ELR (cell line): ENCODE measurements around the gene RAB40B.
A peak's percentile ranks its signal among the peaks of the same experiment; 100 is the strongest.

Source experiments
- DNase-seq: peaks from one replicate; pipeline ENCODE4 v3.0.0-alpha.2; 2015; ENCODE audit warnings: low read depth

The RAB40B gene

GRCh38 chr17:82649501-82650261 is 48.8 kb downstream of the RAB40B start:
- no peak for DNase-seq

DNA sequence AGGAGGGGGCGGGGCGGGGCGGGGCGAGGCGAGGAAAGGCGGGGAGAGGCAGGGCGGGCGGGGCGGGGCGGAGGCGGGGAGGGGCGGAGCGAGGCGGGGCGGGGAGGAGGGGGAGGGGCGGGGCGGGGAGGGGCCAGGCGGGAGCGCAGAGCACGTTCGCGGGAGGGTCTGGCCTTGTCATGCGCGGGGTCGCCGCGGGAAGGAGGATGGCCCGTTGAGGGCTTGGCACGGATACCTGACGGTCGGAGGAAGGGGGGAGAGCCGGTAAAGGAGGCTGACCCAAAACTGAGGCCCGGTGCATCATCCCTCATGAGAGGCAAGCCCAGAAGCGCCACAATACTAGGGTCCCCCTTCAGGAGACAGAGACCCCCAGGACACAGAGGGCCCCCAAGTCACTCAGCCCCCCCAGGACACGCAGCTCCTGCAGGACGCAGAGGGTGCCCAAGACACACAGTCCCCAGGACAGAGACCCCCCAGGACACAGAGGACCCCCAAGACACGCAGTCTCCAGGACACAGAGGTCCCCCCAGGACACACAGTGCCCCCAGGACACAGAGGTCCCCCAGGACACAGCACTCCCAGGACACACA is 49.7 kb downstream of the RAB40B start:
- peak; percentile 50 for DNase-seq

GRCh38 chr17:82648165-82648668 is 50.3 kb downstream of the RAB40B start, which contains the start of gene WDR45B:
Gene WDR45B, minus strand, starts transcription at chr17:82648444. Its CDS starts 104 bp downstream, at chr17:82648340.
- peak; percentile 99 for DNase-seq

- peak; percentile 46 for DNase-seq
These were observed 50.8 kb downstream of the RAB40B start for GRCh38 chr17:82647593-82648164.

DNA sequence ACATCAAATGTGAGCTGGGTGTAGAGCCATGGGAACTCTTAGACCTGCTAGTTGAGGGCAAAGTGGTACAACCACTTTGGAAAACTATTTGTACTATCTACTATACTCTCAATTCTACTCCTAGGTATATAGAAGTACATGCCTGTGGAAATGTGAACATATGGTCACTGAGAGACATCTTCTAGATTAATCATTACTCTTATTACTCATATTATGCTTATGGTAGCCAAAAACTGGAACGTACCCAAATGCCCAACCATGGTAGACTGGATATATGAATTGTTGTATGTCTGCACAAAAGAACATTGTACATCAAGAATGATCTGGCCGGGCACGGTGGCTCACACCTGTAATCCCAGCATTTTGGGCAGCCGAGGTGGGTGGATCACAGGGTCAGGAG is 53.0 kb downstream of the RAB40B start:
- DNase-seq = peak; percentile 75

DNA sequence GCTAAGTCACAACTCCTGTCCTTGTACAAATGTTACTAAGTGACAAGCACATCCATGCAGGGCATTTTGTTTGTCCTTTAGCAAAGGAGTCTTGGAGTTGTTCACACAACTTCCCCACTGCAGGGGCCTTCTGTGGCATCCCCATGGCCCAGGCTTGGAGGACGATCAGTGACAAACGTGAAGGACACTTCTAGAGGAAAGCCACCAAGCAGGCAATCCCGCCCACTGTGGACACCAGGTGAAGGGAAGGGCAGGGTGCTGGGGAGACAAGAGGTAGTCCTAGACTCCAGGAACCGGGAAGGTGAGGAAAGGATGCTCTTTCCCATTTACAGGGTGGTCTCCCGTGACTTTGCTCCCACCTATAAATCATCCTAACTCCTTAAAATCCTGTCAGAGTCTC is 54.4 kb downstream of the RAB40B start:
- DNase-seq = no peak

GRCh38 chr17:82642022-82642421 is 56.5 kb downstream of the RAB40B start:
- no peak for DNase-seq

DNA sequence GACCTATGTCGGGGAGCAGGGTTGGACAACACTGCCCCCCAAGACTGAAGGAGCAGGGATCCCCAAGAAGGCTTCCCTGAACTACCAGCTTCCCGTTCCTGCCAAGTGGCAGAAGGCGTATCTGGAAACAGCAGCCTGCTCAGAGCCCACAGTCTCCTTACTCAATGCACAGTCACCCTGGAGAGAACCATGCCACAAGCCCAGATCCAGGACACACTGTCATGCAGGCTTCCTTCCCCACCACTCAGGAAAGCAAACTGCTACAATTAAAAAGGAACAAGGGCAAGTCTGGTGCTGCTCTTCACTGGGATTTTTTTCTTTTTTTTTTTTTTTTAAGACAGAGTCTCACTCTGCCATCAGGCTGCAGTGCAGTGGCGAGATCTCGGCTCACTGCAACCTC is 58.5 kb downstream of the RAB40B start:
- DNase-seq = no peak

DNA sequence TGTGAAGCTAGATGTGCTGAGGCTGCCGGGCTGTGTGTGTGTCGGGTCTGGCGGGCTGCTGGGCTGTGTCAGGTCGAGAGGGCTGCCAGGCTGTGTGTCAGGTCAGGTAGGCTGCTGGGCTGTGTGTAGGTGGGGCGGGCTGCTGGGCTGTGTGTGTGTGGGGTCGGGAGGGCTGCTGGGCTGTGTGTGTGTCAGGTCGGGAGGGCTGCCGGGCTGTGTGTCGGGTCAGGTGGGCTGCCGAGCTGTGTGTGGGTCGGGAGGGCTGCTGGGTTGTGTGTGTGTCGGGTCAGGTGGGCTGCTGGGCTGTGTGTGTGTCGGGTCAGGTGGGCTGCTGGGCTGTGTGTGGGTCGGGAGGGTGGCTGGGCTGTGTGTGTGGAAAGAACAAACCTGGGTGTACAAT is 58.9 kb downstream of the RAB40B start:
- no peak for DNase-seq

GRCh38 chr17:82638183-82638773 is 60.2 kb downstream of the RAB40B start:
- no peak for DNase-seq

DNA sequence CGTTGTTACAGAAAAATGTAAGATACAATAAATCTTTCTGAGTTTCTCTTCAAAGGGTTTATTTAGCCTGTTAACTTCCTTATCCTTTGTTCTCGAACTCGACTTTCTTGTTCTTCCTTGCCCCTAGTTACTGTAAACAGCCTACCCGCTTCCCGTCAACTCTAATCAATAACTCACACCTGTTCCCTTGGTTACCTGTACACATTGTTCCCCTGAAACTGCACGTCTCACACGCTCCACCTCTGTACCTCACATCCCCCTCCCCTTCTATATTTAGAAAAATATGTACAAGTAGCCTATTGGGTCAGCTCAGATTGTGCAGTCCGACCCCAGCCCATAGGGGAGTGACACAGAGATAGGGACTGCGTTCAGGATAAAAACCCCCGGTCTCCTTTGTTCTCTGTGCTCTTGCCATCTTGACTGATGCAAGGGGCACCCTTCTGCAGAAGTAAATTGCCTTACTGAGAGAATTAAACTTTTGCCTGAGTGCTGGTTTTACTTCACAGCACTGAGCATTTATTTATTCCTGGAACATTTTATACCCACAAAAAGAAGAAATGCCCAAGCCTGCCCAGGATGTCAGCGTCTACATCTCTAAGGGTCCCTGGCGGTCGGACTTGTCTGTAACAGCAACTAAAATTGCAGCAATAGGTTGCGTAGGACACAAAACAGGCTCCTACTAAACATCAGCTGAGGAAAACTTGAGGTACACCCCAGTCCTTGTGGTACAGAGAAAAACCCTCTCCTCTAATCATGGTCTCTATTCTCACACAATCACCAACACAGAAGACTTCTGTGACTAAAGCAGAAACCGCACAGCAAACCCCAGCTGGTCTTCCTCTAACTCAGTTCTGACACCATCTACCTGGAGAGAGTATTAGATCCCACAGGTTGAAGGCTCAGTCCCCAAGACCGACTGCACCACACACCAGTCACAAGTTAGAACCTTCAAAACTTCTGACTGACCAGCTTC is 61.6 kb downstream of the RAB40B start:
- no peak for DNase-seq

DNA sequence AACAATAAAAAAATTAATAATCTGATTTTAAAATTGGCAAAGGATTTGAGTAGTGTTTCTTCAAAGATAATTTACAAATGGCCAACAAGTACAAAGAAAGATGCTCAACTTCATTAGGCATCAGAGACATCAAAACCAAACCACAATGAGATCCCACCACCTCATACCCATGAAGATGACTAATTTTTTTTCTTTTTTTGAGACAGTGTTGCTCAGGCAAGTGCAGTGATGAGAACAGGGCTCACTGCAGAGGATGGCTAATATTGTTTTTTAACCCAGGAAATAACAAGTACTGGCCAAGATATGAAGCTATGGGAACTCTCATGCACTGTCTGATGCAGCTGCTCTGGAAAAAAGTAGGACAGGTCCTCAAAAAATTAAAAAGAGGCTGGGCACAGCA is 65.2 kb downstream of the RAB40B start:
- no peak for DNase-seq

DNA sequence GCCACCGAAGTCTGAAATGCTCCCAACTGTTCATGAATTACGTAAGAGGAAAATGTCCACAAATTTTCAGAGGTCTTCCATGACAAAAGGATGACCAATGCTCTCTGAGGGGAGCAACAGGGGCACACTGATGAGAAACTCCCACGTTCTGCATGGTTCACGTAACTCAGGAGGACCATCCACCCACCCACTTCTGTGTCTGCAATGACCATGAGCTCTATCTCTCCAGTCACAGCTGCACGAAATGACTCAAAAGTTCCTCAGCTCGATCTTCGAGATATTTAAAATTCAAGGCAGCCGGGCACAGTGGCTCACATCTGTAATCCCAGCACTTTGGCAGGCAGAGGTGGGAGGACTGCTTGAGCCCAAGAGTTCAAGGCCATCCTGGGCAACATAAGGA is 66.0 kb downstream of the RAB40B start:
- DNase-seq = no peak

DNA sequence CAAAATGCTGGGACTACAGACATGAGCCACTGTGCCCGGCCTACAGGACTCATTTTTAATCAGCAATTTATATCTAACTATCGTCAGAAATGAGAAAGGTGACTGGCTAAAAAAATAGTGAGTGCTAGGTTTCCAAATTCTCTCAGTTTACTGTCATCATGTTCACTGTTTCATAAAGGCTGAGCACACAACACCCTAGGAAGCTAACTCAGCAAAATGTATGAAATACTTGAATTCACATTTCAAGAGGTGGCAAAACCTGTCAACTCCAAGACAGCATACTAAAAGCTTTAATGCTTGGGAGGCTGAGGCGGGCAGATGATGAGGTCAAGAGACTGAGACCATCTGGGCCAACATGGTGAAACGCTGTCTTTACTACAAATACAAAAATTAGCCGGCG is 67.0 kb downstream of the RAB40B start:
- DNase-seq = no peak

GRCh38 chr17:82630212-82630611 is 68.3 kb downstream of the RAB40B start:
- DNase-seq = no peak

DNA sequence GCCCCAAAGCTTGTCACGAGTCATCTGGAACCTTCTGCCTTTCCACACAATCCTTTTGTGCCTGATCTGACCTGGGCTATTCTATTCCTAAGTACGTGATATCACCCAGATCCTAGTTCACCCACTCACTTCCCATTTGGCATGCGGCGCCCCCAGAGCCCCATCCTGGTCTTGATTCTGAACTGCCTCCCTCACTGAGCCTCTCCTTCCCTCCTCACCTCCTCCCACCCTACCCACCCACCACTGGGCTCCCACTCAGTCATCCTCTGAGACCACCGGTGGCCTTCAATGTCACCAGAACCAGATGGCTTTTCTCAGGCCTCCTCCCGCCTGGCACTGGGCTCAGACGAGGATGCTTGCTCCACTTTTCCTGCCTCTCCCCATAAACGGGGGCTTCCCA is 68.8 kb downstream of the RAB40B start:
- DNase-seq = no peak

GRCh38 chr17:82627405-82627804 is 71.1 kb downstream of the RAB40B start:
- DNase-seq = no peak

DNA sequence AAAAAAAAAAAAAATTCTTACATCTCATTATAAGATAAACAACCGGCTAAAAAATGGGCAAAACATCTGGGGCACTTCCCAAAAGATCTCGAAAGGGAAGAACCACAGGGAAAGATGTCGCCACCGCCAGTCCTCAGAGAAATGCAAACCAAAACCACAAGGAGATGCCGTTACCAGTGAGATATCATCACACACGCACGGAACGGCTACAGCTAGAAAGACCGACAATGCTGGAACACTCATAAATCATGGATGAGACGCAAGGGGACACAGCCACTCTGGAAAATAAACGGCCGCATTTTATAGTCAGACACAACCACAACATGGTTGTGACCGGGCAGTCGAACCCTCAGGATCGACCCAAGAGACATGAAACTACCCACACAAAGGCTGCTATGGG is 74.8 kb downstream of the RAB40B start:
- no peak for DNase-seq

DNA sequence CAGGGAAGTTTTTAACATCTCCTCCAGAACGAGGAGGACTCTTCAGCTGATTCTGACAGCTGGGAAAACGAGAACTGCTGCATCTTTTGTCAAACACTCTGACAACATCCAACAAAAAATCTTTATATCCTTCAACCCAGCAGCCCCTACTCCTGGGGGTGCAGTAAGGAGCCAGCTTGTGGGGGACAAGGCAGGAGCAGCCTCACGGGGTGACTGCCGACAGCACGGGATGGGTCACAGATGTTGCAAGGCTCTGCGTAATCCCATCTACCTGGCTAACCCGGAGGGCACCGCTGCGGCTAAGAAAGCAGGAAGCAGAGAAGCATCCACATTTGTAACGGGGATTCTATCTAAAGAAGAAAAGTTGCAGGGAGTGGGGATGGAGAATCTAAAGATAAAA is 78.9 kb downstream of the RAB40B start:
- no peak for DNase-seq

- DNase-seq = no peak
These were observed 79.3 kb downstream of the RAB40B start for GRCh38 chr17:82619211-82619610.

DNA sequence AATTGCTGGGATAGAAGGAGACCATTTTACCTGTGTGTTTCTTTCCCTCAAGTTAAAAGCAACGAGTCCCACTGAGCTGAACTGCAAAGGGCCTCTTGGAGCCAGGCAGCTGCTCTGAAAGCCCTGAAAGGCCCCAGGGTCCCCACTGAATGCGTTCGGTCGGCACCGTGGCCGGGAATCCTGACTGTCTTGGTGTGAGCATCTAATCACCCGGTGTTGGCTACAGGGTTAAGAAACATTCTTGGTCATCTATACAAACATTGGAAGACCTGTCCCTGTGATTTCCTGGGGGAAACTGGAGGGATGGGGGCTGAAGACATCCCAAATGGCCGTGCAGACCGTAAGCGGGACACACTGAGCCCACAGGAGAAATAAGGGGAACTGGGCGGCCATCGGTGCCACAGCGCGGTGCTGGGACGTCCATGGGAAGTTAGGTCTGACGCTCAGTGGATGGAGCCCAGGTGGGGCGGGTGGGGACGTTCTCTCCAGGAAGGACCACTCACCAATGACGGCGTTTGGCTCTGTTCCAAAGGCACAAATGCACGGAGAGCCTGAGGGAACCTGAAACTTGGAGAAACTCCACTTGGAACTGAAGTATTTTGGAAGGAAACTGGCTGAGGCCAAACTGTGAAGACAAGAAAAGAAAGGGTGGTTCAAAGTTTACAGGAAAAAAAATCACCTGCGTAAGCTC is 82.3 kb downstream of the RAB40B start:
- no peak for DNase-seq
